H1 (cell line): ENCODE data around the gene YIPF1. TPM values are rescaled to one million over a fixed set of nuclear protein-coding genes. Genes with fewer than 3 reads are reported as not detected.

Experiments used
- CTCF ChIA-PET: fragments of 300-600 bp; sonication (Branson Sonifier 250); formaldehyde crosslinking; loops from one replicate; lab custom pipeline; 2021; ENCODE audit not compliant: partially characterized antibody; lab: Charles Lee
- POLR2A ChIA-PET: fragments of 300-600 bp; sonication (Branson Sonifier 250); formaldehyde crosslinking; loops from one replicate; lab custom pipeline; 2021; ENCODE audit warnings: inconsistent platforms; ENCODE audit not compliant: partially characterized antibody; lab: Charles Lee
- DNase-seq, 2 experiments: peaks; one replicate each; pipeline versions ENCODE4 v3.0.0 to v3.0.0-alpha.2; 2010 to 2022; ENCODE audit warnings: low spot score in 2 of 2, low read depth in 1 of 2, mixed read lengths in 1 of 2
- FAIRE-seq: peaks from 2 replicates; lab custom pipeline; 2011; peaks lifted over from hg19 to GRCh38; lab: Jason Lieb, UNC
- H2AFZ ChIP-seq: 2 replicates; pipeline ENCODE4 v1.8.1; 2012; ENCODE audit warnings: low read length, inconsistent platforms
- H2AK5ac ChIP-seq: 2 replicates; pipeline ENCODE4 v1.6.1; 2013; ENCODE audit warnings: low read depth, low read length
- H2BK120ac ChIP-seq: replicated peaks from 2 replicates; pipeline ENCODE3; 2013; ENCODE audit warnings: low read depth, low read length, inconsistent platforms
- H2BK12ac ChIP-seq: 2 replicates; pipeline ENCODE4 v1.6.1; 2013; ENCODE audit warnings: low read depth, low read length
- H2BK15ac ChIP-seq: 2 replicates; pipeline ENCODE4 v1.6.1; 2013; ENCODE audit warnings: low read length
- H2BK20ac ChIP-seq: 2 replicates; pipeline ENCODE4 v1.6.1; 2013; ENCODE audit warnings: low read length
- H2BK5ac ChIP-seq: 2 replicates; pipeline ENCODE4 v1.6.1; 2013; ENCODE audit warnings: low read depth, low read length
- H3K14ac ChIP-seq: 2 replicates; pipeline ENCODE4 v1.6.1; 2013; ENCODE audit warnings: inconsistent platforms; ENCODE audit not compliant: insufficient read length
- H3K18ac ChIP-seq: 2 replicates; pipeline ENCODE4 v1.6.1; 2013; ENCODE audit warnings: low read length; ENCODE audit errors: extremely low read depth
- H3K23ac ChIP-seq: 2 replicates; pipeline ENCODE4 v1.6.1; 2013; ENCODE audit warnings: inconsistent platforms; ENCODE audit not compliant: insufficient read length
- H3K23me2 ChIP-seq: 2 replicates; pipeline ENCODE4 v1.6.1; 2013; ENCODE audit warnings: low read depth, low read length
- H3K27ac ChIP-seq: 2 replicates; pipeline ENCODE4 v1.6.1; 2011; ENCODE audit warnings: low read depth, low read length, inconsistent platforms
- H3K27me3 ChIP-seq, 4 experiments: replicated peaks in 1 of 4; 1 replicate in 1 of 4; 2 replicates in 3 of 4; pipeline versions ENCODE4 v1.6.1 to v1.8.1; 2011 to 2013; ENCODE audit warnings: low read length in 3 of 4, mild to moderate bottlenecking in 3 of 4, inconsistent platforms in 2 of 4, mixed read lengths in 2 of 4, moderate library complexity in 1 of 4; ENCODE audit not compliant: control insufficient read depth in 3 of 4, insufficient read depth in 3 of 4; ENCODE audit errors: extremely low read depth in 1 of 4
- H3K36me3 ChIP-seq, 4 experiments: 2 replicates each; pipeline versions ENCODE4 v1.6.1 to v1.8.1; 2011 to 2013; ENCODE audit warnings: mild to moderate bottlenecking in 4 of 4, low read length in 3 of 4, moderate library complexity in 2 of 4, control low read depth in 1 of 4, inconsistent platforms in 1 of 4; ENCODE audit not compliant: insufficient read depth in 4 of 4, control insufficient read depth in 2 of 4
- H3K4ac ChIP-seq: replicated peaks from 2 replicates; pipeline ENCODE3; 2013; ENCODE audit warnings: low read length, low read depth, mixed read lengths, inconsistent platforms; ENCODE audit not compliant: insufficient read length
- H3K4me1 ChIP-seq, 4 experiments: replicated peaks in 1 of 4; 1 replicate in 1 of 4; 2 replicates in 3 of 4; pipeline versions ENCODE4 v1.6.1 to v1.8.1; 2011 to 2013; ENCODE audit warnings: low read length in 3 of 4, inconsistent platforms in 2 of 4, mixed read lengths in 1 of 4; ENCODE audit not compliant: insufficient read depth in 4 of 4, control insufficient read depth in 3 of 4
- H3K4me2 ChIP-seq, 2 experiments: 2 replicates each; pipeline versions ENCODE4 v1.6.1 to v1.8.1; 2011 to 2013; ENCODE audit warnings: low read depth in 2 of 2, low read length in 2 of 2, control low read depth in 1 of 2, inconsistent platforms in 1 of 2, mild to moderate bottlenecking in 1 of 2; ENCODE audit not compliant: insufficient read depth in 1 of 2
- H3K4me3 ChIP-seq, 4 experiments: fragments of 200-600, 300-600 bp in 1 of 4; sonication (generic), shearing (Covaris generic), sonication (Bioruptor Twin) in 1 of 4; 2 replicates each; pipeline versions ENCODE4 v1.5.1 to v1.8.1; 2011 to 2016; ENCODE audit warnings: low read length in 4 of 4, low read depth in 3 of 4, control low read depth in 2 of 4, inconsistent platforms in 2 of 4, mild to moderate bottlenecking in 2 of 4, mixed read lengths in 1 of 4, moderate library complexity in 1 of 4; ENCODE audit not compliant: insufficient read depth in 2 of 4; ENCODE audit errors: extremely low read depth in 1 of 4
- H3K56ac ChIP-seq: replicated peaks from 2 replicates; pipeline ENCODE3; 2013; ENCODE audit warnings: low read depth, mild to moderate bottlenecking, mixed read lengths, low read length, inconsistent platforms; ENCODE audit not compliant: insufficient read length
- H3K79me1 ChIP-seq: 2 replicates; pipeline ENCODE4 v1.6.1; 2013; ENCODE audit warnings: low read depth, low read length, control low read depth
- H3K79me2 ChIP-seq, 2 experiments: 2 replicates each; pipeline versions ENCODE4 v1.6.1 to v1.8.1; 2012 to 2013; ENCODE audit warnings: low read length in 2 of 2, mild to moderate bottlenecking in 2 of 2, inconsistent platforms in 1 of 2; ENCODE audit not compliant: insufficient read depth in 2 of 2, control insufficient read depth in 1 of 2
- H3K9ac ChIP-seq, 4 experiments: replicated peaks in 1 of 4; 1 replicate in 1 of 4; 2 replicates in 3 of 4; pipeline versions ENCODE4 v1.6.1 to v1.8.1; 2011 to 2013; ENCODE audit warnings: low read depth in 3 of 4, low read length in 3 of 4, control low read depth in 2 of 4, mild to moderate bottlenecking in 2 of 4, moderate library complexity in 2 of 4, inconsistent platforms in 1 of 4; ENCODE audit errors: extremely low read depth in 1 of 4
- H3K9me3 ChIP-seq, 2 experiments: 2 replicates each; pipeline versions ENCODE4 v1.6.1 to v1.8.1; 2012 to 2013; ENCODE audit warnings: mild to moderate bottlenecking in 2 of 2, moderate library complexity in 2 of 2, control low read depth in 1 of 2, inconsistent platforms in 1 of 2, low read depth in 1 of 2, low read length in 1 of 2, mixed read lengths in 1 of 2; ENCODE audit not compliant: insufficient read depth in 2 of 2
- H4K20me1 ChIP-seq, 2 experiments: replicated peaks in 1 of 2; 2 replicates each; pipeline versions ENCODE3 to v1.8.1; 2011 to 2013; ENCODE audit warnings: inconsistent platforms in 2 of 2, low read length in 2 of 2, mild to moderate bottlenecking in 1 of 2; ENCODE audit not compliant: insufficient read depth in 2 of 2, control insufficient read depth in 1 of 2
- H4K5ac ChIP-seq: 2 replicates; pipeline ENCODE4 v1.6.1; 2013; ENCODE audit warnings: low read length, low read depth, mixed read lengths, inconsistent platforms; ENCODE audit not compliant: insufficient read length
- H4K8ac ChIP-seq: 2 replicates; pipeline ENCODE4 v1.8.0; 2013; ENCODE audit warnings: mild to moderate bottlenecking, moderate library complexity, low read length, inconsistent platforms; ENCODE audit not compliant: insufficient read depth; ENCODE audit errors: extremely low read depth
- H4K91ac ChIP-seq: replicated peaks from 2 replicates; pipeline ENCODE3; 2013; ENCODE audit warnings: low read length, mixed read lengths, inconsistent platforms; ENCODE audit not compliant: insufficient read length
- ASH2L ChIP-seq: fragments of 200-600, 300-600 bp; sonication (generic); IDR thresholded peaks from one replicate; pipeline ENCODE4 v1.7.1; 2017; ENCODE audit warnings: low read length
- BRCA1 ChIP-seq: IDR thresholded peaks from 2 replicates; pipeline ENCODE4 v1.6.1; 2012; ENCODE audit warnings: low read depth, low read length, improper control_type of control experiment
- KDM4A ChIP-seq: IDR thresholded peaks from one replicate; pipeline ENCODE4 v1.7.1; 2012; ENCODE audit warnings: low read depth, mild to moderate bottlenecking, moderate library complexity, low read length, inconsistent platforms; ENCODE audit not compliant: severe bottlenecking
- WGBS, 2 experiments: shearing (Covaris generic) in 1 of 2; methylation state at CpG; one replicate each; pipeline versions ENCODE4 v1.1.6 to v1.1.7; 2013 to 2015; ENCODE audit warnings: low lambda C conversion rate in 2 of 2, mixed read lengths in 2 of 2, inconsistent platforms in 1 of 2, low coverage in 1 of 2, missing lambda C conversion rate in 1 of 2; ENCODE audit not compliant: insufficient replicate concordance in 2 of 2, insufficient coverage in 1 of 2, insufficient read length in 1 of 2; ENCODE audit errors: extremely low coverage in 1 of 2, missing lambda C conversion rate in 1 of 2; 5-methylcytosine and 5-hydroxymethylcytosine counted together
- polyA plus RNA-seq, 7 experiments: library from polyadenylated mRNA; depleted of rRNA in 3 of 7; stranded (reverse) in 5 of 7; unstranded in 2 of 7; fragments of >200 nt in 5 of 7; fragments of 200-250 nt in 2 of 7; gene quantifications; 1 replicate in 5 of 7; 2 replicates in 1 of 7; 4 replicates in 1 of 7; pipeline versions ENCODE4 v1.2.1 to v1.2.3, GENCODE V29; 2011 to 2013; ENCODE audit warnings: missing spikeins in 2 of 7, mixed read lengths in 2 of 7
- total RNA-seq: library from RNA; stranded (reverse); fragmentation: NEBNext Ultra II Directional; extraction: Animal tissue kit (Norgen Biotek cat#: 25700); gene quantifications from 2 replicates; pipeline ENCODE4 v1.2.1, GENCODE V29; 2021

The YIPF1 gene
- total and polyA plus RNA-seq, 2 of the 8 experiments (the other 6 are each of a cell fraction or from before 2014, with no cell fraction given): 31.8 to 53.7 TPM

DNA sequence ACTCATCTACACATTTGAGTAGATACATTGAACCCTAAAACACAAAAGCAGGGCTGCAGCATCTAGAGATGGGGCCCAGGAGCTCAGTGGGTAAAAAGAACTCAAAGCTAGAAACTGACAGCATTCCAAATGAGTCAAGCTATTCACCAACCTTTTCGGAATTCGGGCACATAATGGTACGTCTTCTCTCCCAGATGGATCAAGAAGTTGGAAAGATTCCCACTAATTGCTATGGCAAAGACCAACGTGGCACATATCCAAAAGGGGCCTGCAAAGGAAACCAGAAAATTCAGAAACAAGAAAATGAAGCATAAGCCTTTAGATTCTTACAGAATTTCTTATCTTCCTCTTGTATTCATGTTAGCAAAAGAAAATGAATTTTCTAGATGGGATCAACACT lies 18.4 kb downstream of the YIPF1 start:
- Histone ChIP-seq H2BK5ac (no peak overlapping the region), H3K4me2 (no peak overlapping the region), H2BK12ac (no peak overlapping the region), H2BK15ac (no peak overlapping the region), H4K91ac (no peak overlapping the region), H3K36me3 (peaks cover 9 to 24% (median 12%) of the 10 kb centered on the region in 4 experiments), H3K9ac (no peak overlapping the region), H3K79me1 (no peaks in the 10 kb centered on the region), H3K4ac (no peak overlapping the region), H3K18ac (no peak overlapping the region), H3K4me1 (no peaks in the 10 kb centered on the region), H3K27me3 (no peaks in the 10 kb centered on the region), H3K23ac (no peak overlapping the region), H2BK120ac (no peak overlapping the region), H3K14ac (no peak overlapping the region), H2AFZ (no peak overlapping the region), H3K4me3 (no peak overlapping the region), H4K5ac (no peak overlapping the region), H4K20me1 (peaks cover 0 to 2% of the 10 kb centered on the region in 2 experiments), H3K9me3 (no peaks in the 10 kb centered on the region), H3K23me2 (no peaks in the 10 kb centered on the region), H4K8ac (no peak overlapping the region), H2AK5ac (no peak overlapping the region), H3K27ac (no peak overlapping the region), H2BK20ac (no peak overlapping the region), H3K79me2 (no peaks in the 10 kb centered on the region), H3K56ac (no peak overlapping the region)
- FAIRE-seq (no peak), DNase-seq (no peak)
- no peak for TF ChIP-seq ASH2L
- TF ChIP-seq KDM4A: no peak
- TF ChIP-seq BRCA1: no peak
- ChIA-PET POLR2A (interaction anchor here (1.0 to 1.9 kb wide), 3 partner anchors 11 to 88 kb away, joined by 3 to 4 read pairs (median 4); no protein-coding TSS in a partner anchor), CTCF (interaction anchor here (0.6 to 10.4 kb wide), 8 partner anchors 7 to 88 kb away, joined by 3 to 84 read pairs (median 7); no protein-coding TSS in a partner anchor)
- 96% methylated on average over 4 of the region's 4 CpGs; no CpG with 5 or more reads in 1 of the 2 experiments for WGBS, 2 experiments
